OCI-LY7 (cell line): Measurements from ENCODE around the gene GAS7. TPM values are rescaled to one million over a fixed set of nuclear protein-coding genes. Genes with fewer than 3 reads are reported as not detected.

Source experiments
- BruUV-seq: library from RNA; stranded (reverse); fragments of 400-500 nt; replicated peaks from 2 replicates; lab custom pipeline; 2021; lab: Mats Ljungman, UMichigan
- CTCF ChIA-PET: fragments of 300-600 bp; sonication (Branson Sonifier 250); formaldehyde crosslinking; loops from one replicate; lab custom pipeline; 2022; ENCODE audit warnings: antibody characterized with exemption; ENCODE audit not compliant: unreplicated experiment; lab: Charles Lee
- POLR2A ChIA-PET: fragments of 300-600 bp; sonication (Branson Sonifier 250); formaldehyde crosslinking; loops from one replicate; lab custom pipeline; 2022; ENCODE audit warnings: antibody characterized with exemption; lab: Charles Lee
- DNase-seq: peaks from one replicate; pipeline ENCODE4 v3.0.0-alpha.2; 2015; ENCODE audit warnings: low spot score
- H2AFZ ChIP-seq: fragments of 200-600 bp; sonication (generic), shearing (Covaris generic); 2 replicates; pipeline ENCODE4 v1.6.1; 2014; ENCODE audit warnings: mild to moderate bottlenecking, antibody characterized with exemption, low read length, moderate library complexity
- H3K27ac ChIP-seq: fragments of 200-600 bp; sonication (generic); 2 replicates; pipeline ENCODE4 v1.5.1; 2014; ENCODE audit warnings: mixed run types, low read depth, mild to moderate bottlenecking, moderate library complexity, low read length, inconsistent platforms; ENCODE audit not compliant: poor library complexity, severe bottlenecking
- H3K36me3 ChIP-seq: fragments of 200-600 bp; sonication (generic); 2 replicates; pipeline ENCODE4 v1.6.1; 2014; ENCODE audit warnings: mild to moderate bottlenecking, antibody characterized with exemption, low read length, moderate library complexity, mixed read lengths; ENCODE audit not compliant: insufficient read depth
- H3K4me1 ChIP-seq: fragments of 200-600 bp; sonication (generic); 2 replicates; pipeline ENCODE4 v1.5.1; 2014; ENCODE audit warnings: mild to moderate bottlenecking, low read length; ENCODE audit not compliant: insufficient read depth, poor library complexity, severe bottlenecking
- H3K4me2 ChIP-seq: fragments of 200-600 bp; sonication (generic); 2 replicates; pipeline ENCODE4 v1.6.1; 2014; ENCODE audit warnings: mild to moderate bottlenecking, low read length
- H3K4me3 ChIP-seq: fragments of 200-600 bp; sonication (generic); 2 replicates; pipeline ENCODE4 v1.5.1; 2014; ENCODE audit warnings: mild to moderate bottlenecking, low read depth, low read length; ENCODE audit not compliant: poor library complexity, severe bottlenecking
- H3K79me2 ChIP-seq: fragments of 200-600 bp; sonication (generic); 2 replicates; pipeline ENCODE4 v1.6.1; 2016; ENCODE audit warnings: low read depth, mild to moderate bottlenecking, low read length, moderate library complexity, mixed read lengths; ENCODE audit not compliant: insufficient read depth
- H3K9me2 ChIP-seq: fragments of 200-600 bp; sonication (generic); 2 replicates; pipeline ENCODE4 v1.6.1; 2016; ENCODE audit warnings: mild to moderate bottlenecking, low read length, mixed read lengths; ENCODE audit not compliant: insufficient read depth
- H3K9me3 ChIP-seq: fragments of 200-600 bp; sonication (generic); 2 replicates; pipeline ENCODE4 v1.6.1; 2014; ENCODE audit warnings: mild to moderate bottlenecking, mixed run types, low read length, mixed read lengths
- H4K20me1 ChIP-seq: fragments of 200-600 bp; sonication (generic); 2 replicates; pipeline ENCODE4 v1.6.1; 2014; ENCODE audit warnings: mild to moderate bottlenecking, antibody characterized with exemption, low read length, moderate library complexity, mixed read lengths; ENCODE audit not compliant: insufficient read depth
- EZH2phosphoT487 ChIP-seq: fragments of 200-600 bp; sonication (generic); IDR thresholded peaks from 2 replicates; pipeline ENCODE4 v1.6.1; 2018; ENCODE audit warnings: low read depth, borderline replicate concordance, mild to moderate bottlenecking, mixed run types, antibody characterized with exemption, low read length, moderate library complexity, mixed read lengths
- intact Hi-C: fragments of 100-400 bp; cut with micrococcal nuclease; formaldehyde crosslinking; loops from one replicate; pipeline ENCODE4 v1.10.0; 2022; ENCODE audit not compliant: unreplicated experiment
- total RNA-seq, 2 experiments: library from RNA; depleted of rRNA in 1 of 2; stranded (reverse); fragments of >200 nt in 1 of 2; shearing (Covaris generic) in 1 of 2; gene quantifications; 2 replicates each; pipeline ENCODE4 v1.2.3, GENCODE V29; 2014 to 2022
- TF ChIP-seq, protein P1 (sequence below): fragments of 200-600 bp; sonication (generic); conservative IDR thresholded peaks from 2 replicates; pipeline ENCODE4 v1.5.1; 2014; ENCODE audit warnings: mild to moderate bottlenecking, antibody characterized with exemption, low read length, moderate library complexity, mixed read lengths

The GAS7 gene
- total RNA-seq, 2 experiments from 2014 or later, result 1.5 TPM; not detected in 1

DNA sequence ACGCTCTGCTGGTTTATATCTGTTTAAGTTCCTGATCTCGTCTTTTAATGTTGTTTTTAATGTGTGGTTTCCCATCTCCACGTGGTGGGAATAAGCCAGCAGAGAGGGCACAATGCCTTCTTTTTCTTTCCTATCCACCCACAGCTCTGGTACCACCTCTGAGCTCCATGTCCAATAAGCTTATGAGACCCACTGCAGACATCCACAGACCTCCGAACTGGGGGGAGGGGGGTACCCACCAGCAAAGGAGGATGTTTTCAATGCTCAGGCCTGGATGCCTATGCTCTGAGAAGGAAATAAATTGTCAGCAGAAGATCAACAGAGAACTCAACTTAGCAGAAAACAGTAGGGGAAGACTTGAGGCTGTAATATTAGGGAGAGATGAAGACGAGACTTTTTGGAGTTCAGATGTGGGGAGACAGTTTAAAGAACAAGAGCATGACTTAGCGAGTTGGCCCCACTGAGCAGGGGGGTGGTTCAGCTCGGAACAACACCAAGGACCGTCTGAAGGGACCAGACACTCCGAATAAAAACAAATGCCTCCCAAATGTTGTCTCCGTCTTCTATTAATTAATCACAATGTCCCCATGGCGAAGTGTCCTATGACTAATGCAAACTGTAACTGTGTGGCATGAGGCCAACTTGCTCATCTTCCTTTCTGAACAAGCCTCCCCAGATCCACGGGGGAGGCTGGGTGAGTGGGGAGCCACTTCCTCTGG, 62.7 kb downstream of the GAS7 start:
- no TSS peak for BruUV-seq
- POLR2A ChIA-PET, result interaction anchor here (0.6 kb wide), 1 partner anchor 703 kb away, joined by 3 read pairs; no protein-coding TSS in a partner anchor
- CTCF ChIA-PET, result no interaction called here
- H3K27ac ChIP-seq, result no peak overlapping the region
- H3K36me3 ChIP-seq, result no peaks in the 10 kb centered on the region
- TF ChIP-seq, protein P1, sequence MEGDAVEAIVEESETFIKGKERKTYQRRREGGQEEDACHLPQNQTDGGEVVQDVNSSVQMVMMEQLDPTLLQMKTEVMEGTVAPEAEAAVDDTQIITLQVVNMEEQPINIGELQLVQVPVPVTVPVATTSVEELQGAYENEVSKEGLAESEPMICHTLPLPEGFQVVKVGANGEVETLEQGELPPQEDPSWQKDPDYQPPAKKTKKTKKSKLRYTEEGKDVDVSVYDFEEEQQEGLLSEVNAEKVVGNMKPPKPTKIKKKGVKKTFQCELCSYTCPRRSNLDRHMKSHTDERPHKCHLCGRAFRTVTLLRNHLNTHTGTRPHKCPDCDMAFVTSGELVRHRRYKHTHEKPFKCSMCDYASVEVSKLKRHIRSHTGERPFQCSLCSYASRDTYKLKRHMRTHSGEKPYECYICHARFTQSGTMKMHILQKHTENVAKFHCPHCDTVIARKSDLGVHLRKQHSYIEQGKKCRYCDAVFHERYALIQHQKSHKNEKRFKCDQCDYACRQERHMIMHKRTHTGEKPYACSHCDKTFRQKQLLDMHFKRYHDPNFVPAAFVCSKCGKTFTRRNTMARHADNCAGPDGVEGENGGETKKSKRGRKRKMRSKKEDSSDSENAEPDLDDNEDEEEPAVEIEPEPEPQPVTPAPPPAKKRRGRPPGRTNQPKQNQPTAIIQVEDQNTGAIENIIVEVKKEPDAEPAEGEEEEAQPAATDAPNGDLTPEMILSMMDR, result no peak
- no peak for TF ChIP-seq EZH2phosphoT487
- no peak overlapping the region for H3K4me2 ChIP-seq
- intact Hi-C loops, result no loop called here
- DNase-seq, result no peak
- H3K9me3 ChIP-seq, result no peaks in the 10 kb centered on the region
- no peak overlapping the region for H2AFZ ChIP-seq
- no peaks in the 10 kb centered on the region for H3K9me2 ChIP-seq
- no peak overlapping the region for H3K4me3 ChIP-seq
- H4K20me1 ChIP-seq, result no peaks in the 10 kb centered on the region
- no peaks in the 10 kb centered on the region for H3K79me2 ChIP-seq
- no peaks in the 10 kb centered on the region for H3K4me1 ChIP-seq

DNA sequence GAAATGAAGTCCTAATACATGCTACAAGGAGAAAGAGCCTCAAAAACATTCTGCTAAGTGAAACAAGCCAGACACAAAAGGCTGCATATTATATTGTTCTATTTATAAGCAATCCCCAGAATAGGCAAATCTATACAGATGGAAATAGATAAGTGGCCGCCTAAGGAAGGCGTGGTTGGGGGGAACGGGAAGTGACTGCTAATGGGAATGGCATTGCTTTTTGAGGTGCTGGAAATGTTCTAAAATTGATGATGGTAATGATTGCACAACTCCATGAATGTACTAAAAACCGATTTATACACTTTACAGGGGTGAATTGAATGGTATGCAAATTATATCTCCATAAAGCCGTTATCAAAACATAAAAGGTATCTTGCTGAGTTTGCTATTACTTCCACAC, 67.7 kb downstream of the GAS7 start:
- intact Hi-C loops, result no loop called here
- no peaks in the 10 kb centered on the region for H3K4me1 ChIP-seq
- no peaks in the 10 kb centered on the region for H4K20me1 ChIP-seq
- ChIA-PET CTCF (no interaction called here), POLR2A (no interaction called here)
- BruUV-seq, result no TSS peak
- no peak overlapping the region for H3K27ac ChIP-seq
- no peak overlapping the region for H3K4me3 ChIP-seq
- H3K4me2 ChIP-seq, result no peak overlapping the region
- DNase-seq, result no peak
- no peak for TF ChIP-seq EZH2phosphoT487
- TF ChIP-seq, protein P1, result no peak
- no peaks in the 10 kb centered on the region for H3K9me3 ChIP-seq
- H3K36me3 ChIP-seq, result no peaks in the 10 kb centered on the region
- no peak overlapping the region for H2AFZ ChIP-seq
- H3K79me2 ChIP-seq, result no peaks in the 10 kb centered on the region
- no peaks in the 10 kb centered on the region for H3K9me2 ChIP-seq

DNA sequence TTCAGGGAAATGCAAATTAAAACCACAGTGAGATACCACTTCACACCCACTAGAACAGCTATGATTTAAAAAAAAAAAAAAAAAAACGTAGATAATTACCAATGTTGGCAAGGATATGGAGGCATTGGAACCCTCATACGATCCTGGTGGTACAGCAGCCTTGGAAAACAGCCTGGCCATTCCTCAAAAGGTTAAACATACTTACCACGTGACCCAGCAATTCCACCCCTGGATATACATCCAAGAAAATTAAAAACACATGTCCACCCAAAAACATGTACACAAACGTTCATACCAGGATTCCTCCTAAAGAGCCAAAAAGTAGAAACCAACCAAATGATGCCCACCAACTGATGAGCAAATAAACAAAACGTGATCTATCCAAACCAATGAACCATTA, 68.1 kb downstream of the GAS7 start:
- POLR2A ChIA-PET, result interaction anchor here (0.6 kb wide), 1 partner anchor 1535 kb away, joined by 3 read pairs; no protein-coding TSS in a partner anchor
- Histone ChIP-seq H3K9me3 (no peaks in the 10 kb centered on the region), H3K27ac (no peak overlapping the region), H3K4me2 (no peak overlapping the region), H3K9me2 (no peaks in the 10 kb centered on the region), H4K20me1 (no peaks in the 10 kb centered on the region), H3K79me2 (no peaks in the 10 kb centered on the region), H3K4me1 (no peaks in the 10 kb centered on the region), H3K4me3 (no peak overlapping the region), H3K36me3 (no peaks in the 10 kb centered on the region), H2AFZ (no peak overlapping the region)
- intact Hi-C loops, result no loop called here
- DNase-seq, result no peak
- CTCF ChIA-PET, result no interaction called here
- no peak for TF ChIP-seq EZH2phosphoT487
- TF ChIP-seq, protein P1, result no peak
- BruUV-seq, result no TSS peak
